ENCODE data around the gene ADGRL3.

DNA sequence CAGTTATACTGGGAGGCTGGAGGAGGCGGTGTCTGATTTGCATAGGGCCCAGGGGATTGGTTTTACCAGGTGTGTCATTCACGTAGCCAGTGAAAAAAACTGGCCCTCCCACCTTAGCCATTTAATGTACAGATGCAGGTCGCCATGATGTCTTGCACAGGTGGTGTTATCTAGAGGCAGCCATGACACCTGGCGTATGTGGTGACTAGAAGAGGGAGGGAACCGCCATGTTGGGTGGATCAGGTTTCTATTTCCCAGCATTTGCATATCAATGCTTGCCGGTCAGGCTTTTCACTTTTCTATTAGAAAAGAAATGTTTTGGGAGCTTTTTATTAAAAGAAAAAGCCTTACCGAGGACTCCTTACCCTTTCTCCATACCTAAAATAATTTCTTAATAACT is 523.4 kb downstream of the ADGRL3 start:
- TF ChIP-seq, protein P1, sequence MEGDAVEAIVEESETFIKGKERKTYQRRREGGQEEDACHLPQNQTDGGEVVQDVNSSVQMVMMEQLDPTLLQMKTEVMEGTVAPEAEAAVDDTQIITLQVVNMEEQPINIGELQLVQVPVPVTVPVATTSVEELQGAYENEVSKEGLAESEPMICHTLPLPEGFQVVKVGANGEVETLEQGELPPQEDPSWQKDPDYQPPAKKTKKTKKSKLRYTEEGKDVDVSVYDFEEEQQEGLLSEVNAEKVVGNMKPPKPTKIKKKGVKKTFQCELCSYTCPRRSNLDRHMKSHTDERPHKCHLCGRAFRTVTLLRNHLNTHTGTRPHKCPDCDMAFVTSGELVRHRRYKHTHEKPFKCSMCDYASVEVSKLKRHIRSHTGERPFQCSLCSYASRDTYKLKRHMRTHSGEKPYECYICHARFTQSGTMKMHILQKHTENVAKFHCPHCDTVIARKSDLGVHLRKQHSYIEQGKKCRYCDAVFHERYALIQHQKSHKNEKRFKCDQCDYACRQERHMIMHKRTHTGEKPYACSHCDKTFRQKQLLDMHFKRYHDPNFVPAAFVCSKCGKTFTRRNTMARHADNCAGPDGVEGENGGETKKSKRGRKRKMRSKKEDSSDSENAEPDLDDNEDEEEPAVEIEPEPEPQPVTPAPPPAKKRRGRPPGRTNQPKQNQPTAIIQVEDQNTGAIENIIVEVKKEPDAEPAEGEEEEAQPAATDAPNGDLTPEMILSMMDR (tag by site-specific recombination; IDR thresholded peaks at IDR 0.05): no peak
- TF ChIP-seq, protein P2, sequence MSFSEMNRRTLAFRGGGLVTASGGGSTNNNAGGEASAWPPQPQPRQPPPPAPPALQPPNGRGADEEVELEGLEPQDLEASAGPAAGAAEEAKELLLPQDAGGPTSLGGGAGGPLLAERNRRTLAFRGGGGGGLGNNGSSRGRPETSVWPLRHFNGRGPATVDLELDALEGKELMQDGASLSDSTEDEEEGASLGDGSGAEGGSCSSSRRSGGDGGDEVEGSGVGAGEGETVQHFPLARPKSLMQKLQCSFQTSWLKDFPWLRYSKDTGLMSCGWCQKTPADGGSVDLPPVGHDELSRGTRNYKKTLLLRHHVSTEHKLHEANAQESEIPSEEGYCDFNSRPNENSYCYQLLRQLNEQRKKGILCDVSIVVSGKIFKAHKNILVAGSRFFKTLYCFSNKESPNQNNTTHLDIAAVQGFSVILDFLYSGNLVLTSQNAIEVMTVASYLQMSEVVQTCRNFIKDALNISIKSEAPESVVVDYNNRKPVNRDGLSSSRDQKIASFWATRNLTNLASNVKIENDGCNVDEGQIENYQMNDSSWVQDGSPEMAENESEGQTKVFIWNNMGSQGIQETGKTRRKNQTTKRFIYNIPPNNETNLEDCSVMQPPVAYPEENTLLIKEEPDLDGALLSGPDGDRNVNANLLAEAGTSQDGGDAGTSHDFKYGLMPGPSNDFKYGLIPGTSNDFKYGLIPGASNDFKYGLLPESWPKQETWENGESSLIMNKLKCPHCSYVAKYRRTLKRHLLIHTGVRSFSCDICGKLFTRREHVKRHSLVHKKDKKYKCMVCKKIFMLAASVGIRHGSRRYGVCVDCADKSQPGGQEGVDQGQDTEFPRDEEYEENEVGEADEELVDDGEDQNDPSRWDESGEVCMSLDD (tag by site-specific recombination; IDR thresholded peaks at IDR 0.05): no peak
- TF ChIP-seq, protein P3, sequence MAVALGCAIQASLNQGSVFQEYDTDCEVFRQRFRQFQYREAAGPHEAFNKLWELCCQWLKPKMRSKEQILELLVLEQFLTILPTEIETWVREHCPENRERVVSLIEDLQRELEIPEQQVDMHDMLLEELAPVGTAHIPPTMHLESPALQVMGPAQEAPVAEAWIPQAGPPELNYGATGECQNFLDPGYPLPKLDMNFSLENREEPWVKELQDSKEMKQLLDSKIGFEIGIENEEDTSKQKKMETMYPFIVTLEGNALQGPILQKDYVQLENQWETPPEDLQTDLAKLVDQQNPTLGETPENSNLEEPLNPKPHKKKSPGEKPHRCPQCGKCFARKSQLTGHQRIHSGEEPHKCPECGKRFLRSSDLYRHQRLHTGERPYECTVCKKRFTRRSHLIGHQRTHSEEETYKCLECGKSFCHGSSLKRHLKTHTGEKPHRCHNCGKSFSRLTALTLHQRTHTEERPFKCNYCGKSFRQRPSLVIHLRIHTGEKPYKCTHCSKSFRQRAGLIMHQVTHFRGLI (tag by site-specific recombination; IDR thresholded peaks at IDR 0.05): no peak
- TF ChIP-seq, protein P4, sequence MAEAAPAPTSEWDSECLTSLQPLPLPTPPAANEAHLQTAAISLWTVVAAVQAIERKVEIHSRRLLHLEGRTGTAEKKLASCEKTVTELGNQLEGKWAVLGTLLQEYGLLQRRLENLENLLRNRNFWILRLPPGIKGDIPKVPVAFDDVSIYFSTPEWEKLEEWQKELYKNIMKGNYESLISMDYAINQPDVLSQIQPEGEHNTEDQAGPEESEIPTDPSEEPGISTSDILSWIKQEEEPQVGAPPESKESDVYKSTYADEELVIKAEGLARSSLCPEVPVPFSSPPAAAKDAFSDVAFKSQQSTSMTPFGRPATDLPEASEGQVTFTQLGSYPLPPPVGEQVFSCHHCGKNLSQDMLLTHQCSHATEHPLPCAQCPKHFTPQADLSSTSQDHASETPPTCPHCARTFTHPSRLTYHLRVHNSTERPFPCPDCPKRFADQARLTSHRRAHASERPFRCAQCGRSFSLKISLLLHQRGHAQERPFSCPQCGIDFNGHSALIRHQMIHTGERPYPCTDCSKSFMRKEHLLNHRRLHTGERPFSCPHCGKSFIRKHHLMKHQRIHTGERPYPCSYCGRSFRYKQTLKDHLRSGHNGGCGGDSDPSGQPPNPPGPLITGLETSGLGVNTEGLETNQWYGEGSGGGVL (tag by site-specific recombination; IDR thresholded peaks at IDR 0.05): no peak
- TF ChIP-seq ZNF785 (tag by site-specific recombination; IDR thresholded peaks at IDR 0.05) (no peak), REPIN1 (tag by site-specific recombination; IDR thresholded peaks at IDR 0.05; ENCODE audit: low read depth) (no peak), ZNF239 (tag by site-specific recombination; IDR thresholded peaks at IDR 0.05) (no peak)

Data from HEK293 (cell line).